Mammary epithelial cell (primary cell): ENCODE data around the gene SH2B2.

Source experiments
- CTCF ChIP-seq, 2 donors: IDR thresholded peaks in 1 of 2; conservative IDR thresholded peaks in 1 of 2; 2 replicates each; pipeline ENCODE4 v1.5.1; 2011 to 2012; ENCODE audit warnings: inconsistent platforms in 2 of 2, low read length in 2 of 2, mild to moderate bottlenecking in 2 of 2, control low read depth in 1 of 2, low read depth in 1 of 2; ENCODE audit not compliant: insufficient read depth in 1 of 2; ENCODE audit errors: extremely low read depth in 1 of 2
- EZH2 ChIP-seq: IDR thresholded peaks from 2 replicates; pipeline ENCODE4 v1.6.1; 2012; ENCODE audit warnings: low read length, inconsistent platforms, borderline replicate concordance

GRCh38 chr7:102239206-102239820, 47.4 kb upstream of the SH2B2 start:
- TF ChIP-seq CTCF (conservative IDR thresholded peaks at IDR 0.05 in 1 of 2, IDR thresholded peaks at IDR 0.05 in 1 of 2; ENCODE audit: extremely low read depth in 1 of 2, insufficient read depth in 1 of 2, low read depth in 1 of 2, low read length in 2 of 2) (no peak), EZH2 (no peak)
